ENCODE data around the gene CAMK1D. TPM values are rescaled to one million over a fixed set of nuclear protein-coding genes. Genes with fewer than 3 reads are reported as not detected.

Gene CAMK1D
- total RNA-seq, 4 donors from 2014 or later: 13.5 to 21.4 (median 15.7) TPM

DNA sequence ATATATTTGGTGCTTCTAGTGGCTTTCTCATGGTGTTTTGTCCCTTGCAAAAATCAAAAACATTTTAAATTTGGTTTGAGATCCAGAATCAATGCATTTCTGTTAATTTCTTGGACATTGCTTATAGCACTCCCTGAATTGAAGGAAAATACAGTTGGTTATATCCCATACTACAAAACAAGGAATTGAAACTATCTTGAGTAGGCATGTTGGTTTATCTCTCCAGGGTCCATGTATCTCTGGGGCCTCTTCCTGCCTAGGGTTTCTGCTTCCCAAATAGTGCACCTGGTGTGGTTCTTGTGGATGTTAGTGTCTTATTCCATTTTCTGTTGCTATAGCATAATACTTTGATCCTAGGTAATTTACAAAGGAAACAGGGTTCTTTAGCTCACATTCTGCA is 212.4 kb downstream of the CAMK1D start:
- H3K36me3 ChIP-seq: no peaks in the 10 kb centered on the region
- intact Hi-C loops (cut with DNase I; ENCODE audit: low total_unique reads) (no loop called here), in situ Hi-C loops (cut with MboI; ENCODE audit: low pct_ligation_motif_present in 1 of 4, low pct_unique_long_range_greater_than_20kb in 1 of 4, low sequenced_read_pairs in 3 of 4) (no loop called here)
- TF ChIP-seq EP300 (IDR thresholded peaks at IDR 0.05; ENCODE audit: low read depth): no peak
- TF ChIP-seq POLR2AphosphoS5 (IDR thresholded peaks at IDR 0.05): no peak
- TF ChIP-seq POLR2A (IDR thresholded peaks at IDR 0.05): no peak
- TF ChIP-seq, protein P1, sequence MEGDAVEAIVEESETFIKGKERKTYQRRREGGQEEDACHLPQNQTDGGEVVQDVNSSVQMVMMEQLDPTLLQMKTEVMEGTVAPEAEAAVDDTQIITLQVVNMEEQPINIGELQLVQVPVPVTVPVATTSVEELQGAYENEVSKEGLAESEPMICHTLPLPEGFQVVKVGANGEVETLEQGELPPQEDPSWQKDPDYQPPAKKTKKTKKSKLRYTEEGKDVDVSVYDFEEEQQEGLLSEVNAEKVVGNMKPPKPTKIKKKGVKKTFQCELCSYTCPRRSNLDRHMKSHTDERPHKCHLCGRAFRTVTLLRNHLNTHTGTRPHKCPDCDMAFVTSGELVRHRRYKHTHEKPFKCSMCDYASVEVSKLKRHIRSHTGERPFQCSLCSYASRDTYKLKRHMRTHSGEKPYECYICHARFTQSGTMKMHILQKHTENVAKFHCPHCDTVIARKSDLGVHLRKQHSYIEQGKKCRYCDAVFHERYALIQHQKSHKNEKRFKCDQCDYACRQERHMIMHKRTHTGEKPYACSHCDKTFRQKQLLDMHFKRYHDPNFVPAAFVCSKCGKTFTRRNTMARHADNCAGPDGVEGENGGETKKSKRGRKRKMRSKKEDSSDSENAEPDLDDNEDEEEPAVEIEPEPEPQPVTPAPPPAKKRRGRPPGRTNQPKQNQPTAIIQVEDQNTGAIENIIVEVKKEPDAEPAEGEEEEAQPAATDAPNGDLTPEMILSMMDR (IDR thresholded peaks at IDR 0.05): no peak
- no peak overlapping the region for H3K4me3 ChIP-seq
- no peaks in the 10 kb centered on the region for H3K27me3 ChIP-seq
- peaks cover 0 to 7% (median 2%) of the 10 kb centered on the region in 4 donors for H3K4me1 ChIP-seq
- H3K27ac ChIP-seq: no peak overlapping the region
- H3K9me3 ChIP-seq: no peaks in the 10 kb centered on the region
- DNase-seq: no peak

DNA sequence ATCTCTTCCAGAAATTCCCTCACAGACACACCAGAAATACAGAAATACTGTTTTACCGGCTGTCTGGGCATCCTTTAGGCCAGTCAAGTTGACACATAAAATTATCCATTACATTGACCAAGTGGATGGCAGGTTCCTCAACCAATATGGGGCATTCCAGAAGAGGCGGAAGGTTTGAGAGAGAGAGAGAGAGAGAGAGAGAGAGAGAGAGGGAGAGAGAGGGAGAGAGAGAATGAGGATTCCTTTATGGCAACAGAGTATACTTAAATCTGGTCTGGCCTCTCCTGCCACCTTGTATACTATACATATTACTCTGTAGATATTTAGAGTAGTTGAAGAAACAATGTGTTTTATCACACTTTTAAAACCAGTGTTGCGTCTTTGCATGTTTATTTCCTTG is 214.1 kb downstream of the CAMK1D start:
- TF ChIP-seq EP300 (IDR thresholded peaks at IDR 0.05; ENCODE audit: low read depth): no peak
- TF ChIP-seq POLR2A (IDR thresholded peaks at IDR 0.05): no peak
- no peak for DNase-seq
- Histone ChIP-seq H3K4me3 (no peak overlapping the region), H3K36me3 (no peaks in the 10 kb centered on the region), H3K27ac (no peak overlapping the region), H3K4me1 (peaks cover 0 to 7% (median 2%) of the 10 kb centered on the region in 4 donors), H3K27me3 (no peaks in the 10 kb centered on the region), H3K9me3 (no peaks in the 10 kb centered on the region)
- in situ Hi-C loops (cut with MboI; ENCODE audit: low pct_ligation_motif_present in 1 of 4, low pct_unique_long_range_greater_than_20kb in 1 of 4, low sequenced_read_pairs in 3 of 4) (no loop called here), intact Hi-C loops (cut with DNase I; ENCODE audit: low total_unique reads) (no loop called here)
- 77 to 90% methylated on average over 3 of the region's 3 CpGs for WGBS, 2 donors (ENCODE audit: low coverage in 1 of 2)

DNA sequence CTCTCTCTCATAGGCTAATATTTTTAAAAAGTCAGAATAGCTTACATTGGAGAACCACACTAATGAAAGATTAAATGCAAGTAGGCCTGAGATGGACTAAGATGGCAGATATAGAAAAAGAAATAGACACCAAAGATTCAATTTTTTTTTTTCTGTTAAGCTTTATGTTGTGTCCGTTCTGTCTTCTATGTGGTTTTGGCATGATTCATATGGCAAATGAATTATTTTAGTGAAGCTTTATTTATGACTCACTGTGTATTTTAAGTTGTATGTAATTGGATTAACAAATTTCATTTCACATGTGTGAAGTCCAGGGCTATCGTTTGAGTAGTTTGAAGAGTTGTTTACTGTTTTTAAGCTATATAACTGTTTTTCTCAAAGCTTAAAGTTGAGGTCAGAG is 214.8 kb downstream of the CAMK1D start:
- DNase-seq: no peak
- Histone ChIP-seq H3K9me3 (no peaks in the 10 kb centered on the region), H3K36me3 (no peaks in the 10 kb centered on the region), H3K4me3 (no peak overlapping the region), H3K4me1 (peaks cover 0 to 7% (median 2%) of the 10 kb centered on the region in 4 donors), H3K27ac (no peak overlapping the region), H3K27me3 (no peaks in the 10 kb centered on the region)
- 42 to 61% methylated on average over 2 of the region's 2 CpGs for WGBS, 2 donors (ENCODE audit: low coverage in 1 of 2)
- TF ChIP-seq, protein P1 (IDR thresholded peaks at IDR 0.05): no peak
- no peak for TF ChIP-seq POLR2AphosphoS5 (IDR thresholded peaks at IDR 0.05)
- TF ChIP-seq EP300 (IDR thresholded peaks at IDR 0.05; ENCODE audit: low read depth): no peak
- no peak for TF ChIP-seq POLR2A (IDR thresholded peaks at IDR 0.05)
- in situ Hi-C loops (cut with MboI; ENCODE audit: low pct_ligation_motif_present in 1 of 4, low pct_unique_long_range_greater_than_20kb in 1 of 4, low sequenced_read_pairs in 3 of 4) (no loop called here), intact Hi-C loops (cut with DNase I; ENCODE audit: low total_unique reads) (no loop called here)

DNA sequence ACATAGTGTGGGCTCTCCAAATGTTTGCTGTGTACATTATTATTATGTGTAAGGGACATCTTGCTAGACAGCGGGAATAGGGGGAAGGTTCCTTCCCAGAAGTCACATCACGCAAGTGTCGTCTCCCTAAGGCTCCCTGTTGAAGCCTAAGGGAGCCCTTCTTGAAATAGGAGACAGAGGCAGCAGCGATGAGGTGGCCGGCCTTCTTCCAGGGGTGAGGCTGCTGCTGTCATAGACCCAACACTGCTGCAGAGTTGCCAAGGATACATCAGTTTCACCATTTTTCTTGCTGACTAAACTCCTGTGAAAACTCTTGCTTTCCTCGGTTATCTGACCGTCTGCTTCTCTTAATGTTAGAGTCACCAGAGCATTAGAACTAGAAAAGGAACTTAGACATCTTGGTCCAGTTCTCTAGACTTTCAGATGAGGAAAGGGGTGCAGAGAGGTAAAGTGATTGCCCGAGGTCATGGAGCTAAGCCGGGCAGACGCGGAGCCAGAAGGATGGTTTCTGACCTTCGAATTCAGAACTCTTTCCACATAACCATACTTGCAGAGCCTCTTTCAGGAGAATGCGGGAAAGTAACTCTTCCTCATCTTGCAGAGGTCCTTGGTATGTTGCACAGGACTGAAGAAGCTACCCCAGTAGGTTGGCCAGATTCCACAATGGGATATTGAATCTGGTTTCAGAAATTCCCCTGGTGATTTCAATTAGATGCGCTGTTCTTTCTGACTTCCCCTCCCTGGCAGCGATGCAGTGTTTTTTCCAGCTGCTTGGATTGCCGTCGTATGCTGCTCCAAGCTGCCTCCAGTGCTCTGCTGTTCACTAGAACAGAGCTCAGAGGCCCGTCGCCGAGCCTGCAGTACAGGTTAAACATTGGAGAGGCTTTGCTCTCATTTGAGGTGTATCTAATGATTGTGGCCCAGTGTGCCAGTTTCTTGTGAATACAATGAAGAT is 217.1 kb downstream of the CAMK1D start:
- 88 to 92% methylated on average over 5 to 20 of the region's 20 CpGs for WGBS, 2 donors (ENCODE audit: low coverage in 1 of 2)
- in situ Hi-C loops (cut with MboI; ENCODE audit: low pct_ligation_motif_present in 1 of 4, low pct_unique_long_range_greater_than_20kb in 1 of 4, low sequenced_read_pairs in 3 of 4): no loop called here
- Histone ChIP-seq H3K27ac (no peak overlapping the region), H3K4me1 (peaks cover 0 to 6% (median 2%) of the 10 kb centered on the region in 4 donors), H3K36me3 (no peaks in the 10 kb centered on the region), H3K4me3 (no peak overlapping the region), H3K9me3 (no peaks in the 10 kb centered on the region), H3K27me3 (no peaks in the 10 kb centered on the region)
- intact Hi-C loops (cut with DNase I; ENCODE audit: low total_unique reads): no loop called here
- TF ChIP-seq, protein P1 (IDR thresholded peaks at IDR 0.05): no peak
- no peak for TF ChIP-seq POLR2A (IDR thresholded peaks at IDR 0.05)
- TF ChIP-seq POLR2AphosphoS5 (IDR thresholded peaks at IDR 0.05): no peak
- DNase-seq: no peak
